ENCODE data around the gene MNAT1.

The MNAT1 gene

GRCh38 chr14:60998617-60999016 is 264.1 kb downstream of the MNAT1 start:
- no peak for DNase-seq (ENCODE audit: low spot score)
- ChIA-PET CTCF (no interaction called here), POLR2A (ENCODE audit: low non-redundant PET) (no interaction called here)
- TF ChIP-seq, protein P1, sequence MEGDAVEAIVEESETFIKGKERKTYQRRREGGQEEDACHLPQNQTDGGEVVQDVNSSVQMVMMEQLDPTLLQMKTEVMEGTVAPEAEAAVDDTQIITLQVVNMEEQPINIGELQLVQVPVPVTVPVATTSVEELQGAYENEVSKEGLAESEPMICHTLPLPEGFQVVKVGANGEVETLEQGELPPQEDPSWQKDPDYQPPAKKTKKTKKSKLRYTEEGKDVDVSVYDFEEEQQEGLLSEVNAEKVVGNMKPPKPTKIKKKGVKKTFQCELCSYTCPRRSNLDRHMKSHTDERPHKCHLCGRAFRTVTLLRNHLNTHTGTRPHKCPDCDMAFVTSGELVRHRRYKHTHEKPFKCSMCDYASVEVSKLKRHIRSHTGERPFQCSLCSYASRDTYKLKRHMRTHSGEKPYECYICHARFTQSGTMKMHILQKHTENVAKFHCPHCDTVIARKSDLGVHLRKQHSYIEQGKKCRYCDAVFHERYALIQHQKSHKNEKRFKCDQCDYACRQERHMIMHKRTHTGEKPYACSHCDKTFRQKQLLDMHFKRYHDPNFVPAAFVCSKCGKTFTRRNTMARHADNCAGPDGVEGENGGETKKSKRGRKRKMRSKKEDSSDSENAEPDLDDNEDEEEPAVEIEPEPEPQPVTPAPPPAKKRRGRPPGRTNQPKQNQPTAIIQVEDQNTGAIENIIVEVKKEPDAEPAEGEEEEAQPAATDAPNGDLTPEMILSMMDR (conservative IDR thresholded peaks at IDR 0.05; ENCODE audit: low read depth) = no peak
- H3K27ac ChIP-seq = no peak overlapping the region

GRCh38 chr14:60999536-60999935 is 265.0 kb downstream of the MNAT1 start:
- ChIA-PET POLR2A (ENCODE audit: low non-redundant PET) (no interaction called here), CTCF (no interaction called here)
- DNase-seq (ENCODE audit: low spot score) = no peak
- TF ChIP-seq, protein P1 (conservative IDR thresholded peaks at IDR 0.05; ENCODE audit: low read depth) = no peak
- H3K27ac ChIP-seq = no peak overlapping the region

DNA sequence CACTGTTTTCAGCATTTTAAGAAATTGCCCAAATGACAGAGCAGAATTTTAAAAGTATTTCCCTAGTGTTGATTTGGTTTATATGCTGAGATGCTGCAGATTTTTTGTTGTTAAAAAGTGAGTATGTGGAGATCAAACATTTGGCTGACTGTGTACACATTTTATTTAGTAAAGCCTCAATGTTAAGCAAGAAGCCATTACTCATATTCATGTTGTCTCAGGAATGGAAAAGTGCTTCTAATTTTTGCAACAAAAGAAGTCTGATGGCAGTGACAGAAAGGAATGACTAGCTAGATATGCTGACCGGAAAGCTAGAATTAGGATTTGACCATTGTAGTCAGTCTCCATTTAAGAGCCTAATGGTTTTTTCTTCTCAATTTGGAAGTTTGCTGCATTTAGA is 269.0 kb downstream of the MNAT1 start:
- POLR2A ChIA-PET (ENCODE audit: low non-redundant PET) = no interaction called here
- no peak for DNase-seq (ENCODE audit: low spot score)
- no peak overlapping the region for H3K27ac ChIP-seq
- TF ChIP-seq, protein P1 (conservative IDR thresholded peaks at IDR 0.05; ENCODE audit: low read depth) = no peak
- CTCF ChIA-PET = no interaction called here

- POLR2A ChIA-PET (ENCODE audit: low non-redundant PET) = no interaction called here
- CTCF ChIA-PET = interaction anchor here (0.6 to 0.7 kb wide), 2 partner anchors 11 to 193 kb away, joined by 3 to 4 read pairs; no protein-coding TSS in a partner anchor
- H3K27ac ChIP-seq = no peak overlapping the region
- DNase-seq (ENCODE audit: low spot score) = no peak
- TF ChIP-seq, protein P1 (conservative IDR thresholded peaks at IDR 0.05; ENCODE audit: low read depth) = no peak
Measured at GRCh38 chr14:61019537-61019936, 285.0 kb downstream of the MNAT1 start.

Measured in RWPE1 (cell line).